NB4 (cell line): Measurements from ENCODE around the gene PITPNB.

ENCODE experiments used
- DNase-seq: peaks from one replicate; pipeline ENCODE4 v3.0.0; 2010; ENCODE audit warnings: low read depth
- H3K4me3 ChIP-seq: one replicate; pipeline ENCODE4 v1.5.1; 2011; ENCODE audit warnings: mild to moderate bottlenecking, low read depth, low read length, moderate library complexity
- CTCF ChIP-seq: IDR thresholded peaks from one replicate; pipeline ENCODE4 v1.5.1; 2012; ENCODE audit warnings: low read depth, low read length
- MAX ChIP-seq: IDR thresholded peaks from 2 replicates; pipeline ENCODE4 v1.6.1; 2011; ENCODE audit warnings: low read depth, low read length
- MYC ChIP-seq: IDR thresholded peaks from 2 replicates; pipeline ENCODE4 v1.6.1; 2011; ENCODE audit warnings: low read depth, low read length
- POLR2A ChIP-seq: IDR thresholded peaks from 2 replicates; pipeline ENCODE4 v1.6.1; 2011; ENCODE audit warnings: mild to moderate bottlenecking; ENCODE audit not compliant: insufficient read length; ENCODE audit errors: extremely low read depth

Gene PITPNB

GRCh38 chr22:27866135-27867084 lies 52.6 kb downstream of the PITPNB start:
- DNase-seq, result no peak

GRCh38 chr22:27865496-27865895 lies 53.6 kb downstream of the PITPNB start:
- TF ChIP-seq MAX, result no peak
- no peak for TF ChIP-seq MYC
- TF ChIP-seq POLR2A, result no peak
- TF ChIP-seq CTCF, result no peak
- no peak for DNase-seq
- no peak overlapping the region for H3K4me3 ChIP-seq

More at GRCh38 chr22:27866135-27867084, 52.6 kb downstream of the PITPNB start:
- no peak overlapping the region for H3K4me3 ChIP-seq
- TF ChIP-seq CTCF, result no peak
- TF ChIP-seq MYC, result no peak
- no peak for TF ChIP-seq MAX
- no peak for TF ChIP-seq POLR2A

GRCh38 chr22:27863556-27863955 lies 55.5 kb downstream of the PITPNB start:
- TF ChIP-seq MAX, result no peak
- TF ChIP-seq POLR2A, result no peak
- no peak for TF ChIP-seq MYC
- TF ChIP-seq CTCF, result no peak
- H3K4me3 ChIP-seq, result no peak overlapping the region
- no peak for DNase-seq

GRCh38 chr22:27863001-27863400 lies 56.1 kb downstream of the PITPNB start:
- no peak for DNase-seq
- TF ChIP-seq MYC (no peak), POLR2A (no peak), CTCF (no peak), MAX (no peak)
- no peak overlapping the region for H3K4me3 ChIP-seq

- no peak for DNase-seq
- no peak overlapping the region for H3K4me3 ChIP-seq
- TF ChIP-seq MYC, result no peak
- TF ChIP-seq POLR2A, result no peak
- no peak for TF ChIP-seq MAX
- TF ChIP-seq CTCF, result no peak
These were observed 59.7 kb downstream of the PITPNB start for GRCh38 chr22:27859336-27859735.
